CD4-positive, alpha-beta T cell treated with Interleukin-17A for 1 hour (primary cell): ENCODE data around the gene TEX38.
"Not testable (repeated sequence)": the region's sequence is repeated elsewhere in the genome, so short reads cannot be mapped to it uniquely, and the experiment has no call there.

ENCODE experiments used
- DNase-seq: peaks from one replicate; pipeline ENCODE4 v3.0.0-alpha.2; 2020

TEX38 gene

GRCh38 chr1:46689897-46690296, 18.2 kb downstream of the TEX38 start:
- DNase-seq, result no peak

DNA sequence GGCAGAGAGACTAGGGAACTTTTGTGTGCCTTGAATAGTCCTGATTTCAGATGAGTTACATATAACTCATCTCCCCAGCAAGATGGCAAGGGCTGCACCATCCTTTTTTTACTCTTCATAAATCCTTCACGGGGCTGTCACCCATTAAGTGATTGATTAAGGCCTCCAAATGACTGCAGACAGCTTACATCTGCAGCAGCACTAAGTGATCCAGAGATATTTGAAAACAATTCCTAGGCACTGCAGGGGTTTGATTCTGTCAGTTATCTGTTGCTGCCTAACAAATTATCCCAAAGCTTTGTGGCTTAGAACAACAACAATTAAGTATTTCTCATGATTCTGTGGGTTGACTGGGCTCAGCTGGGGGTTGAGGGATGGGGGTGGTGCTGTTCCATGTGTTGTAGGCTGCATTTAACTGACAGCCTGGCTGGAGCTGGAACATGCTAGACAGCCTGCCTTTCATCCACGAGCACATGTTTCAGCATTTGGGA, 19.3 kb downstream of the TEX38 start:
- DNase-seq, result no peak

GRCh38 chr1:46691997-46692790, 20.5 kb downstream of the TEX38 start:
- no peak for DNase-seq

DNA sequence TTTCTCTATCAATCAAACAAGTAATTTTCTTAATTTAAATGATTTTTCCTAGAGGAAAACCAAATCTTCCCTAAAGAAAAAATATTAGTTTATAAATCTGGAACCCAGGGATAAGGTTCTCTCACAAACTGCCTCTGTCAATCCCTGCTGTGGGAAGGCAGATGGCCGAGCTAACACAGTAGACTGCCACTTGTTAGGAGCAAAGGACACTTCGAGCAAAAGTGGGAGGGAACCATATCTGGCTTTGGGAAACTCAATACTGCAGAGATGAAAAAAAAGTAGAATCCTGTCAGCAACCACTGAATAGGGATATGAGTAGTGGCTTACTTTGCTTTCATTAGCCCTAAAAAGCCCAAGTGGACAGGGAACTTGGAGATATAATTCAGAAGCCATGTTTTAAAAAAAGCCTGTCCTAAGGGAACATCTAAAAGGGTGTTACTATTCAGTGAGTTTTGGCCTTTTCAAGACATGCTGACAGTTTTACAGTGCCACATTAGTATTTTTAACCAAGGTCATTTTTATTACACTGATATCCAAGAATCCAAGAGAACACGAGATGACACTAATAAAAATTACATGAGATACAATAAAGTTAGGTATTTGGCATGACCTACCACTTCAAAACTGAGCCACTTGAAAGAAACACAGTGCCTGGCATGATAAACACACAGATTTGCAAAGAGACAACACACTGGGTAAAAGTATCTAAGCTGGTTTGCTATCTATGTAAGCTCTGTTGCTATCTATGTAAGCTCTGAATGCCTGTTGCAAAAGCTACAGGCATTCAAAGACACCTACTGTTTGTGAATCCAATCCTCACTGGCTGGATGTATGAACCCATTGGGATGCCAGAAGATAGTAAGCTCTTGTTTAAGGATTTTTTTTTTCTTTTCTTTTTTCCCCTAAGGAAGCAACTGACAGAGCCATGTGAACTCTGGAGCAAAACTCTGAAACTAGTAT, 21.4 kb downstream of the TEX38 start:
- no peak for DNase-seq

- DNase-seq, result not testable (repeated sequence)
Measured at GRCh38 chr1:46694676-46695075, 23.0 kb downstream of the TEX38 start.

DNA sequence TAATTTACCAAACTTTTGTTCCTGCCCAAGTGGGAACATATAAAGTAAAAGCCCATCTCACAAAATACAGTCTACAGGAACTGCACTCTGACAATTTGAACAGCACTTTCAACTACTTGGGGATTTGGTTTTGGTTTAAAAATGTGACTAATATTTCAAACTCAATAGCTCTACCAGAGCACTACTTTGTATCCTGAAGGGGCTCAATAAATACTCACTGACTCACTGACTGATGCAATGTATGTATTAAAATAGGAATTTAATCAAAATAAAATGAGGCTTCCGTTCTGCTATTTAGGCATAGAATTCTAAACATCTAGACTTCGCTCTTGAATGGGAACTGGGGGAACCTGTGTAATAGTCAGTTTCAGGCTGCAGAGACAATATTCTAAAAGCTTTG, 25.4 kb downstream of the TEX38 start:
- DNase-seq, result no peak

GRCh38 chr1:46699666-46700065, 28.0 kb downstream of the TEX38 start:
- no peak for DNase-seq

DNA sequence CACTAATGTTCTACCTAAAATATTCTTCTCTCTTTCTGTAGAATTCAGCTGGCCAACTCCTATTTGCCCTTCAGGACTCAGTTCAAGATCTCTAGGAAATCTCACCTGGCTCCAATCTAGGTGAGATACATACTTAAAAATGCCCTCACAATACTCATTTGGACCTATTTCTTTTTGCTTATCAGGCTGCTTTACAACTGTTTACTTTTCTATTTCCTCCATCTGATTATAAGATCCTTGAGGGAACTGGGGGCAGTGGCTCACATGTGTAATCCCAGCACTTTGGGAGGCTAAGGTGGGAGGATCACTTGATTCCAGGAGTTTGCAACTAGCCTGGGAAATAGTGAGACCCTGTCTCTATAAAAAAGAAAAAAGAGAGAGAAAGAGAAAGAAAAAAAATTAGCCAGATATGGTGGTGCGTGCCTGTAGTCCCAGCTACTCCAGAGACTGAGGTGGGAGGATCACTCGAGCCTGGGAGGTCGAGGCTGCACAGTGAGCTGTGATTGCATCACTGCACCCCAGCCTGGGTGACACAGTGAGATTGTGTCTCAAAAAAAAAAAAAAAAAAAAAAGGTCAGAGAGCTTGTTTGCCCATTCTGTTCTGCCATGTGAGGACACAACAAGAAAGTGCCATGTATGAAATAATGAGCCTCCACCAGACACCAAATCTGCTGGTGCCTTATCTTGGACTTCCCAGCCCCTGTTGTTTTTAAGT, 32.4 kb downstream of the TEX38 start:
- DNase-seq, result no peak

DNA sequence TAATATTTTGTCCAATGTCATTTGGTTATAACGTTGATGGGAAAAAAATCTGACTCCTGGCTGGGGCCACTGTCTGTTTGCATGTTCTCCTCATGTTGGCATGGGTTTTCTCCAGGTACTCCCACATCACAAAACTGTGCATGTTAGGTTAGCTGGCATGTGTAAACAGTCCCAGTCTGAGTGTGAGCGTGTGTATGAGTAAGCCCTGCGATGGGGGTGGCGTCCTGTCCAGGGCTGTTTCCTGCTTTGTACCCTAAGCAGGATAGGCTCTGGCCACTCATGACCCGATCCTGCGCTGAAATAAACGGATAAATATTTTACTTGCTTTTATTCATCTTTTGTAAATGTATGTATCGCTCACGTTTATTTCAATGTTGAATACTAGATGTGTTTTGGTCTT, 33.8 kb downstream of the TEX38 start:
- DNase-seq, result no peak

DNA sequence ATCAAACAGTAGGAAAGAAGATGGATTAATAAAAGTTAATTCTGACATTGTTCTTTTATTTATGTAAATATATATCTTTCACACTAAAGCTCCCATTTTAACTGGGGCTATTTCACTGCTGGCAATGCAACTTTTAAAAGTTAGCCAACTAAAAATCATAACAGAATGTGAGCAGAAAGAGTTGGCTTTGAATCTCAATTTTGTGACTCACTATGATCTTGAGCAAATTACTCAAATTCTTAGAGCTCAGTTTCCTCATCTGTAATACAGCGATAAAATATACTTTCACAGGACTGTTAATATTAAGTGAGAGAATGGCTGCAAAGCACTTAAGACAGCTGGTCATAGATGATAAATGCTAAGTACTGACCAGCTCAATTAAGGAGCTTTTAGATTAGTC, 36.5 kb downstream of the TEX38 start:
- no peak for DNase-seq

DNA sequence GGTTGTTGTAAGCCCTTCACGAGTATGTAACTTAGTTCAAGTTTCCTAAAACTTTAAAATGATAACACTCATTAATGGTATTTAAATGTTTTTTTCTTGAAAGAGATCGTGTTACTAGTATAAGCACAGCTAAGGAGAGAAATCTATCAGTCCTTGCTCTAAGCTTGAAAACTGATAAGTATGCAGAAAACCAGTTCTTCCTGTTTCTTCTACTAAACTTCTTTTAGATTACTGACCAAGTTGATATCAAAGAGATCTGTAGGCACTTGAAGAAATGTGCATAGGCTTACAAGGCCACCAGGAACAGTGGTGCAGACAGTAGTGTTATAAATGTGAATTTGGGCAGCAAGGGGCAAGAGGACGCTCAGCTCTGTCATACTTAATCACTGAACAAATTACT, 43.3 kb downstream of the TEX38 start:
- DNase-seq, result no peak

DNA sequence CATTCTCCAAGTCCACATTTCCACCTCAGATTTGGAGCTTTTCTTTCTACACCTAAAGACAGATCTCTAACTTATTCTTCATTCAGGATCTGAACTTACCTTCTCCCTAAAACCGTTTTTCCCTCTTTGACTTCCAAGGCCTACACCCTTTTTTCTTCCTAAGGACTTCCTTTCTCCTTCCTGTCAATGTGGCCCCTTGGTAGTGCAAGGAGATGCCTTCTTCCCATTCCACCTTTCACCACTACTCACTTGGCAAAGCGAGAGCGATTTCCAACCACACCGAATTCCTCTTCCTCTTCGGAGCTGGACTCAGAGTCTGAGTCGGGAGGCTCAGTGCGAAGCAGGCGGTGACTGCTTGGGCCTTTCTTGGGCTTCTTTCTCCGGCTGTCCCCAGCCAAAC, 46.0 kb downstream of the TEX38 start:
- no peak for DNase-seq

DNA sequence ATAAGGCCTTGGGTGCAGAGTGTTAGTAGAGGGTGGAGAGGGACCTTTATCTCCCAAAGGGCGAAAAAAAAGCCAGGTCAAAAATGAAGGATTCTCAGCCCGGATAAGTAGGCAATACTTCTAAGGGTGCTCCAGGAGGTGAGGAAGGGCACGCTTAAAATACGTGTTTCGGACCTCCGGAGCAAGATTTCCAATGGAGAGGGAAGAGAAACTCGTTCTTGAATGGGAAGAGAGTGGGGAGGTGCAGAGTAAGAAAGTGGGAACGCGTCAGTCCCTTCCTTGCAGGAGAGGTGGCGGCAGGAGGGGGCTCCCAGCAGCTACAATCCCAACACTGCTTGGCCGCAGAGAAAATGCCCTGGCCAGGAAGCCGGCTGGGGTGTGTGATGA, 46.7 kb downstream of the TEX38 start:
- no peak for DNase-seq

GRCh38 chr1:46718727-46719622, 47.3 kb downstream of the TEX38 start, which contains the start of gene EFCAB14:
Gene EFCAB14 (minus strand): TSS chr1:46719114. CDS start chr1:46718087, 1,027 bp downstream.
- DNase-seq, result peak; percentile 99

- no peak for DNase-seq
Measured at GRCh38 chr1:46719689-46720088, 48.0 kb downstream of the TEX38 start.

DNA sequence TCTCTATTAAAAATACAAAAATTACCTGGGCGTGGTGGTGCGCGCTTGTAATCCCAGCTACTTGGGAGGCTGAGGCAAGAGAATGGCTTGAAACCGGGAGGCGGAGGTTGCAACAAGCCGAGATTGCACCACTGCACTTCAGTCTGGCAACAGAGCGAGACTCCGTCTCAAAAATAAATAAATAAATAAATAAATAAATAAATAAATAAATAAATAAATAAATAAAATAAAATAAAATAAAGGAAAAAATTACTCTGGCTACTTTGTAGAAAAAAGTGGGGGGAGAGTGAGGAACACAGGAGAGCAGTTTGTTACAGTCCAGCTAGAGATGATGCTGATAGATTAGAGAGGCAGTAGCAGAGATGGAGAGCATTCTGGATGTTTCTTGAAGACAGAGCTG, 48.7 kb downstream of the TEX38 start:
- DNase-seq, result not testable (repeated sequence)

DNA sequence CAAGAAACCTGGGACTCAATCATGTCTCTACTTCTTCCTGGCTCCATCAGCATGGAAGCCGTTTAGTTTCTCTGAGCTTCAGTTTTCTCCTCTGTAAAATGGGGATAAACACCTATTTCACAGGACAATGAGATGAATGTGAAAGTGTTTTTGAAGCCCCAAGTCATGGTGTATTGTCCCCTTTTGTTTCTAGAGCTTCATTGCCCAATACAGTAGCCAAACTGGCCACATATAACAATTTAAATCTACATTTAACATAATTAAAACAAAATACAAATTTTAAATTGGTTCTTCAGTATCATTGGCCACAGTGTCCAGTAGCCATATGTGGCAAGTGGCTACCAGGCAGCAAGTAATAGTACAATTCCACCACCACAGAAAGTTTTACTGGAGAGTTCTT, 49.5 kb downstream of the TEX38 start:
- DNase-seq, result no peak

- no peak for DNase-seq
Measured at GRCh38 chr1:46721686-46722205, 50.1 kb downstream of the TEX38 start.
